Activated gamma-delta T cell treated with anti-CD3 and anti-CD28 coated beads, Interleukin-2, amount 50 U/mL, for 16 hours (primary cell): ENCODE data around the gene SLC35F1.

Experiments used
- DNase-seq: peaks from one replicate; pipeline ENCODE4 v3.0.0-alpha.2; 2020; ENCODE audit warnings: low read depth

The SLC35F1 gene

GRCh38 chr6:118122801-118123200 is 215.7 kb downstream of the SLC35F1 start:
- DNase-seq: no peak

GRCh38 chr6:118123503-118124037 is 216.5 kb downstream of the SLC35F1 start:
- DNase-seq: no peak

- DNase-seq: no peak
Measured at GRCh38 chr6:118124851-118125250, 217.8 kb downstream of the SLC35F1 start.

- no peak for DNase-seq
Measured at GRCh38 chr6:118128755-118129154, 221.7 kb downstream of the SLC35F1 start.

- DNase-seq: no peak
Measured at GRCh38 chr6:118134206-118134605, 227.1 kb downstream of the SLC35F1 start.

- no peak for DNase-seq
Measured at GRCh38 chr6:118134736-118135135, 227.7 kb downstream of the SLC35F1 start.

- no peak for DNase-seq
Measured at GRCh38 chr6:118135371-118135770, 228.3 kb downstream of the SLC35F1 start.

GRCh38 chr6:118141211-118141610 is 234.1 kb downstream of the SLC35F1 start:
- no peak for DNase-seq

- no peak for DNase-seq
Measured at GRCh38 chr6:118146584-118146983, 239.5 kb downstream of the SLC35F1 start.

GRCh38 chr6:118147511-118147910 is 240.4 kb downstream of the SLC35F1 start:
- DNase-seq: no peak

GRCh38 chr6:118148561-118148960 is 241.5 kb downstream of the SLC35F1 start:
- no peak for DNase-seq

- no peak for DNase-seq
Measured at GRCh38 chr6:118152524-118152923, 245.5 kb downstream of the SLC35F1 start.

- no peak for DNase-seq
Measured at GRCh38 chr6:118161343-118161742, 254.3 kb downstream of the SLC35F1 start.

- DNase-seq: no peak
Measured at GRCh38 chr6:118163542-118163941, 256.5 kb downstream of the SLC35F1 start.

GRCh38 chr6:118165500-118165899 is 258.4 kb downstream of the SLC35F1 start:
- no peak for DNase-seq

GRCh38 chr6:118168421-118168820 is 261.4 kb downstream of the SLC35F1 start:
- no peak for DNase-seq

- no peak for DNase-seq
Measured at GRCh38 chr6:118171852-118172251, 264.8 kb downstream of the SLC35F1 start.

- no peak for DNase-seq
Measured at GRCh38 chr6:118174071-118174470, 267.0 kb downstream of the SLC35F1 start.

- no peak for DNase-seq
Measured at GRCh38 chr6:118177720-118178119, 270.7 kb downstream of the SLC35F1 start.

- no peak for DNase-seq
Measured at GRCh38 chr6:118179048-118179447, 272.0 kb downstream of the SLC35F1 start.

- DNase-seq: no peak
Measured at GRCh38 chr6:118186672-118187567, 279.9 kb downstream of the SLC35F1 start.

GRCh38 chr6:118187568-118188164 is 280.6 kb downstream of the SLC35F1 start:
- no peak for DNase-seq

GRCh38 chr6:118188561-118188960 is 281.5 kb downstream of the SLC35F1 start:
- DNase-seq: no peak
